HG03432 (cell line): ENCODE data around the gene TEC.
"Not testable (repeated sequence)": the region's sequence is repeated elsewhere in the genome, so short reads cannot be mapped to it uniquely, and the experiment has no call there.

Experiments
- ATAC-seq: cut with Tn5 transposase; IDR thresholded peaks from one replicate; pipeline ENCODE4 v1.9.1; 2021; ENCODE audit warnings: mild to moderate bottlenecking, moderate library complexity; ENCODE audit not compliant: unreplicated experiment

Gene TEC

GRCh38 chr4:48169636-48170035, 100.0 kb downstream of the TEC start:
- ATAC-seq: no peak

GRCh38 chr4:48167538-48168263, 101.9 kb downstream of the TEC start:
- ATAC-seq: no peak

GRCh38 chr4:48164561-48164960, 105.1 kb downstream of the TEC start:
- ATAC-seq: not testable (repeated sequence)

- ATAC-seq: no peak
These were observed 105.9 kb downstream of the TEC start for GRCh38 chr4:48163746-48164145.

DNA sequence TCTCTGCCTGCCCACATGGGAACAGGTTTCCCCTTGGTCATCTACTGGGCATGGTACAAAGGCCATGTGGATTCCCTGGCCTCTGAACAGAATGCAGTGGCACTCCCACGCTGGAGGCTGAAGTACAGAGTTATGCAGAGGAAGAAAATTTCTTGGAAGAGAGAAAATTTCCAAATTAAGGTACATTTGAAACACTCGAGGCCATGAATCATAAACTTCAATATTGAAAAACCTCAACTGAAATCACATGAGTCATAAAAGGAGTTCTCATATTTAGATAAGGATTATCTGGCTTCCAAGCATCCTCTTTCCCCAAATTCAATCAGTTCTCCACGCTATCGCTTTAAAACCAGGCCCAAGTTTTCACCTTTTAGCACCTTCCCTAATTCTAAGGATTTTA, 107.5 kb downstream of the TEC start:
- ATAC-seq: no peak

GRCh38 chr4:48157271-48157670, 112.4 kb downstream of the TEC start:
- ATAC-seq: no peak

DNA sequence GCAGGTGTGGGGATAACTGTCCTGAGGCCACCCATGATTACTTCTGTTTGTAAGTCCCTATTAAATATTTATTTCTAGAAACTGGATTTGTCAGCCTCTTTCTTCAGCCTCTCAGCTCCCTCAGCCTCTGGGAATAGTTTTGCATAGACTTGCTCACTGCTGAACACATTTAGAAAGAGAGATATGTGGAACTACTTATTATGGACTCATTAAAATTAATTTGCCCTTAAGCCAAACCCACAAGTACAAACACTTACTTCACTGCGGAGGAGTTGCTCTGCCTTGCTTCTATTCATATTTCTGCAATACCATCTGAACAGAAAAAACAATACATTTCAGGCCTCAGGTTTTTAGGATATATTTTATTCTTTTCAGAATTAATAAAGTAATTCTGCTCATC, 113.2 kb downstream of the TEC start:
- no peak for ATAC-seq

DNA sequence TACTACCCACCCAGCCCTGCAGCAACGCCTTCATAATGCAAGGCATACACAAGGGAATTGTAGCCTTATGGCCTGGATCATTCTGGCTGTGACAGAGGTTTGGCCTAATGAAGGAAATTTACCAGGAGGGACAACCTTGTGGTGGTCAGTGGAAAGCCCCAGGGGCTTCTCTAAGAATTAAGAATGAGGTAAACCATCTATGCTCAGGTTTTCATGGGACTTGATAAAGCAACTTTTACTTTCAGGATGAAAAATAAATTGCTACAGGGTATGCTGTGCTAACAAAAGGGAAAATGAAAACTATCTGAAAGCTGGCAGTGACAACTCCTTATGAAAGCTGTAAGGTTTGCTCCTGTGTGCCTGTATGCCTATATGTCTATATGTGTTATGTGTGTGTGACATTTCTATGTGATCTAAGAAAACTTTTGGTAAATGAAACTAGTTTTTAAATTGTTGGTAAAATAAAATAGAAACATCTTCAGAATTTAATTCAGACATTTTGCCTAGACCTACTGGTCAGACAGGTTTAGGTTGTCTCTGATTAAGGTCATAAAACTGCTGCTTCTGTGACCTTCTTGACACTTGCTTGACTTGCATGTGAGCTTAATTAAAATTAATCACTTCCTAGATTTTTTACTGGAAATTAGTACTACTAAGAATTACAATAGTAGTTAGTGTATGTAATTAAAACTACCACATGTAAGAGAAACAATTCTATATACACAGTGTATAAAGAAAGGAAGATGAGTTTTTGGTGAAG, 115.7 kb downstream of the TEC start:
- ATAC-seq: peak; percentile 75

DNA sequence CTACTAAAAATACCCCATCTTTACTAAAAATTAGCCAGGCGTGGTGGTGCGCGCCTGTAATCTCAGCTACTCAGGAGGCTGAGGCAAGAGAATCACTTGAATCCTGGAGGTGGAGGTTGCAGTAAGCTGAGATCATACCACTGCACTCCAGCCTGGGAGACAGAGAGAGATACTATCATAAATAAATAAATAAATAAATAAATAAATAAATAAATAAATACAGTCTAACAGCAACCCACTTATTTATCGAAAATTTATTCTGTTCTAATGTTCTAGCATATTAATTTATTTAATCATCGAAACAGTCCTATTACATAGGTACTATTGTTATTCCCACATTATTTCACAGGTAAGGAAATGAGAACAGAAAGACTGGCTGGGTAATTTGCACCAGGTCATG, 117.4 kb downstream of the TEC start:
- no peak for ATAC-seq

DNA sequence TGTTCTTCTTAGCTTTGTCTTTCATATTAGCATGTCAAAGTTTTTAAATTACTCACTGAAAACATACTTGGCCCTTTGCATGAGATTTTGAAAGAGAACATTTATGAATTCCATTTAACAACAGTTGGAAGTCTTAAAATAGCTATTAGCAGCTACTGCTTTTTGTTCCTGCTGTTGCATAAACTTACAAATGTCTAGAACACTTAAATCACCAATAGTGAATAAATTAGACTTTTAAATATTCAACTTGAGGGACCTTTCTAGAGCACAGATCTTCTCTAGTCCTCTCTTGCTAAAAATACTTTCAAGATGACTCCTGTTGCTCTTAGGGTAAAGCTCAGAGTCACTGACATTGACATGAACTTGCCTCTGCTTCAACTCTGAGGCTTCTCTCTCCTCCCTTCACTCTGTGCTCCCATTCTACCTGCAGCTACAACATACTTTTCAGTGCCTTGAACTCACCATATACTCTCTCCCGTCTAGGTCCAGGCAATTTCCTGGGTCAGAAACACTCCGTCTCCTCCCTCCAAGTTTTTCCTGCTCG, 119.7 kb downstream of the TEC start:
- no peak for ATAC-seq

GRCh38 chr4:48147621-48148020, 122.0 kb downstream of the TEC start:
- no peak for ATAC-seq

DNA sequence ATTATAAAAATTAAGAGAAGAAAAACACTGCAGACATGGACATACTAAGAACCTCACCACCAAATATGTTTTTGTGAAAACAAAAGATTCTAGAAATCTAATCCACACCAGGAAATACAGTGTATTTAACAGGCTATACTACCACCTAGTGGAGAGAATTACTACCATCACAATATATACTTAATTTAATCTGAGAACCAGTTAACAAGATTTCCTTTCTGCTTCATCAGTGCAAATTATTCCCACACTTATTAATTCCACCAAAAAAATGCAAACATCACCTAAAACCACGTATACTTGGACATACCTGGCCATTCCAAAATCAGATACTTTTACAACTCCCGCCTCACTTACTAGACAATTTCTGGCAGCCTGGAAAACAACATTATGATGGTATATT, 128.6 kb downstream of the TEC start:
- peak; percentile 40 for ATAC-seq

GRCh38 chr4:48139691-48140090, 129.9 kb downstream of the TEC start:
- no peak for ATAC-seq

- peak; percentile 85 for ATAC-seq
These were observed 130.7 kb downstream of the TEC start for GRCh38 chr4:48138936-48139335.

- no peak for ATAC-seq
These were observed 131.1 kb downstream of the TEC start for GRCh38 chr4:48138511-48138910.

GRCh38 chr4:48137846-48138245, 131.8 kb downstream of the TEC start:
- ATAC-seq: no peak

DNA sequence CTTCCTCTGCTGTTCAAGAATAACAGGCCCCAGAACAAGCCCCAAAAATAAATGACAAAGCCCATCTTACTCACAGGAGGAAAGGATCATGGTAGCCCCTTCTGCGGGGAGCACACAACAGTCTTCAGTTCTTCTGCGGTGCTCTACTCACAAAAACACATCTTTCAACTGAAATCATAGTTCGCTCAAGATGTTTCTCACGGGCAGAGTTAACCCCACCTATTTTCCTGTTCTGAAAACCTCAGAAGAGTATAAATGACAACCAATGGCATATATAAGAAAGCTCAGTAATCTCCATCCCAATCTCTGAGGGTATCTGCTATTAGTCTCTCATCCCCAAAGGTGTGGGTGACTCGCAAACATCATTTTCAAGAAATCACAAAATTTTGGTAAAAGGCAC, 135.6 kb downstream of the TEC start, which contains the start of gene TXK:
Gene TXK (minus strand): TSS at position 170 of the 400 bp plus-strand sequence. CDS start 80 bp downstream, at position 90.
- no peak for ATAC-seq

- ATAC-seq: no peak
These were observed 136.0 kb downstream of the TEC start for GRCh38 chr4:48133669-48134068.

DNA sequence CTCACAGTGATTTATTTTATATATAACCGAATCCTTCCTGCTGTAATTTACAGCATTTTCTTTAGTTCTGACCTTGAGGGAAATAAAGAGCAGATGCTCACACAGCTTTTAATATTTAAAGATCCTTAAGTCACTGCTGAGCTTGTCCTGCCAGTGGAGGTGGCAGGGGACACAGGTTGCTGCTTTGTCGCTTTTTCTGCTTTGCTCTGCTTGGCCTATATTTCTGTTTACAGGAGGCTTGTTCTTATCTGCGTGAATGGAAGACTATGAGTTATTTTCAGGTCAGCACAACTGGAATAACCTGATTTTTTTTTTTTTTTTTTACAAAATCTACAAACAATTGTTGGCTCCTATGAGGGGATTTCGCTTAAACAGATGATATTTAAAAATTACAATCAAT, 137.9 kb downstream of the TEC start:
- no peak for ATAC-seq

DNA sequence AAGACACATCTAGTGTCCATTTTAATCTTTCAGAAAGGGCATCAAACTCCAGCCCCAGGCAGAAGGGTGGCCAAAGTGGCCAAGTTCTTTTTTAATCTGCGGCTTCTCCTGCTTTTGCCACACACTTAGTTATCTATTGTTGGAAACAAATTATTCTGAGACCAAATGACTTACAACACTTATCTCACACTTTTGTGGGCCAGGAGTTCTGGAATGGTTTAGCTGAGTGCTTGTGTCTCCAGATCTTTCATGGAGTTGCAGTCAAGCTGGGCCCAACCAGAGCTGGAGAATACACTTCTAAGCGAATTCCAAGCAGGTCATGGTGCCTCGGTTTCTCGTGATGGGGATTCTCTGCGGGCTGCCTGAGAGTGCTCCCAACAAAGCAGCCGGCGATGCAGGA, 139.5 kb downstream of the TEC start:
- no peak for ATAC-seq

DNA sequence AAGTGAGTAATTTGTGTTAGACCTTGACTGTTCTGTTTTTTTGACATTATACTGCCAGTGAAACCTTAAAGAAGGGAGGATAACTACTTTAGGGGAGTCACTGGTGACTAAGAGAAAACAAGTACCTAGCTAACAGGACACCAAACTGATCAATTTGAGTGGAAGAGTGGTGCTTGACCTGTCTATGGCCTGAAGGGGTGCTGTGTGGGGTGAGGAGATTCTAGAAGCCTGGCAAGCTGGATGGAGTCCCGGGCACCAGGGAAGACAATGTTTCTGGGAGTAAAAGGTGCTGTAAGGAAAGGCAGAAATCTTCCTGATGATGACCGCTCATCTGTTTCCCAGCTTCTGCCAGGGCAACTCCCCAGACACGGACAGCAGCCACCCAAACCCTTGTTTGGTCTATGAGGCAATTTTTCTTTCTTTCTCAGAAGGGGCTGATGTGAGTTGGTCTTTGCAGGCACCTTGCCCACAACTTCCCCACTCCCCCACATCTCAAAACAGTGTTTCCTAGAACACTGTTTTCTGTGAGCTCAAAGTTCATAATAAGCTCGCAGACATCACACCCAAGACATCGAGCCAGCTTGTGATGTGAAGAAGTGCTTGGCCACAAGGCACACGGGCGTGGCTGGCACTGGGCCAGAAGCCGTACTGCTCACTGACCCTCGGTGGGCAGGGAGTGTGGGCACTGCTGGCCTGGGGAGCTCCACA, 140.2 kb downstream of the TEC start:
- ATAC-seq: no peak
